Neuronal stem cell (in vitro differentiated cells): Measurements from ENCODE around the gene CYB561D2.

Source experiments
- DNase-seq: peaks from one replicate; pipeline ENCODE4 v3.0.0-alpha.2; 2013; ENCODE audit warnings: low spot score
- H2AFZ ChIP-seq: one replicate; pipeline ENCODE4 v1.6.1; 2013; ENCODE audit warnings: mild to moderate bottlenecking, low read length, inconsistent platforms
- H2AK5ac ChIP-seq: 2 replicates; pipeline ENCODE4 v1.6.1; 2013; ENCODE audit warnings: low read depth, mild to moderate bottlenecking, inconsistent platforms, low read length, moderate library complexity, mixed read lengths
- H2BK120ac ChIP-seq: 2 replicates; pipeline ENCODE4 v1.6.1; 2013; ENCODE audit warnings: low read depth, mild to moderate bottlenecking, inconsistent platforms, low read length, moderate library complexity, mixed read lengths
- H2BK12ac ChIP-seq: one replicate; pipeline ENCODE4 v1.6.1; 2013; ENCODE audit warnings: low read length, inconsistent platforms
- H2BK15ac ChIP-seq: 2 replicates; pipeline ENCODE4 v1.6.1; 2013; ENCODE audit warnings: mild to moderate bottlenecking, low read length, inconsistent platforms, mixed read lengths
- H2BK5ac ChIP-seq: one replicate; pipeline ENCODE4 v1.6.1; 2013; ENCODE audit warnings: inconsistent platforms, mild to moderate bottlenecking, low read length, moderate library complexity
- H3K14ac ChIP-seq: one replicate; pipeline ENCODE4 v1.6.1; 2013; ENCODE audit warnings: low read length, inconsistent platforms
- H3K18ac ChIP-seq: 2 replicates; pipeline ENCODE4 v1.6.1; 2013; ENCODE audit warnings: low read length, inconsistent platforms
- H3K23ac ChIP-seq: 2 replicates; pipeline ENCODE4 v1.6.1; 2013; ENCODE audit warnings: low read depth, mild to moderate bottlenecking, mixed read lengths, low read length, inconsistent platforms; ENCODE audit not compliant: poor library complexity
- H3K27ac ChIP-seq: replicated peaks from 3 replicates; pipeline ENCODE4 v1.5.1; 2013; ENCODE audit warnings: low read length, inconsistent platforms
- H3K27me3 ChIP-seq, 3 experiments: 2 replicates each; pipeline ENCODE4 v1.6.1; 2013; ENCODE audit warnings: low read length in 3 of 3, mild to moderate bottlenecking in 2 of 3, inconsistent platforms in 1 of 3, low read depth in 1 of 3, mixed read lengths in 1 of 3, moderate library complexity in 1 of 3; ENCODE audit not compliant: control insufficient read depth in 3 of 3, insufficient read depth in 3 of 3
- H3K36me3 ChIP-seq, 2 donors: replicated peaks in 1 of 2; 2 replicates each; pipeline ENCODE4 v1.6.1; 2013; ENCODE audit warnings: low read length in 2 of 2; ENCODE audit not compliant: control insufficient read depth in 2 of 2, insufficient read depth in 2 of 2
- H3K4ac ChIP-seq: 2 replicates; pipeline ENCODE4 v1.6.1; 2013; ENCODE audit warnings: inconsistent platforms, mild to moderate bottlenecking, low read length, moderate library complexity
- H3K4me1 ChIP-seq, 2 donors: 1 replicate in 1 of 2; 2 replicates in 1 of 2; pipeline ENCODE4 v1.6.1; 2013; ENCODE audit warnings: low read length in 2 of 2, low read depth in 1 of 2; ENCODE audit not compliant: control insufficient read depth in 2 of 2, insufficient read depth in 1 of 2
- H3K4me2 ChIP-seq: one replicate; pipeline ENCODE4 v1.6.1; 2013; ENCODE audit warnings: mild to moderate bottlenecking, low read length, inconsistent platforms; ENCODE audit not compliant: insufficient read depth, poor library complexity, severe bottlenecking
- H3K4me3 ChIP-seq, 2 donors: 2 replicates each; pipeline ENCODE4 v1.5.1; 2013; ENCODE audit warnings: low read length in 2 of 2, mild to moderate bottlenecking in 2 of 2, inconsistent platforms in 1 of 2, moderate library complexity in 1 of 2
- H3K79me1 ChIP-seq: one replicate; pipeline ENCODE4 v1.6.1; 2013; ENCODE audit warnings: low read depth, mild to moderate bottlenecking, inconsistent platforms, low read length, moderate library complexity
- H3K9ac ChIP-seq: one replicate; pipeline ENCODE4 v1.6.1; 2013; ENCODE audit warnings: mild to moderate bottlenecking, low read depth, low read length, inconsistent platforms; ENCODE audit not compliant: poor library complexity
- H3K9me3 ChIP-seq, 2 donors: replicated peaks in 1 of 2; 2 replicates each; pipeline versions ENCODE3 to v1.6.1; 2013; ENCODE audit warnings: low read length in 2 of 2, mild to moderate bottlenecking in 2 of 2, inconsistent platforms in 1 of 2, low read depth in 1 of 2, mixed read lengths in 1 of 2, moderate library complexity in 1 of 2; ENCODE audit not compliant: control insufficient read depth in 2 of 2, insufficient read depth in 1 of 2
- H4K8ac ChIP-seq: one replicate; pipeline ENCODE4 v1.6.1; 2013; ENCODE audit warnings: low read depth, mild to moderate bottlenecking, inconsistent platforms, low read length, moderate library complexity
- H4K91ac ChIP-seq: one replicate; pipeline ENCODE4 v1.6.1; 2013; ENCODE audit warnings: low read length, low read depth, mild to moderate bottlenecking, inconsistent platforms; ENCODE audit not compliant: poor library complexity
- WGBS, 2 donors: extraction: QIAGEN DNeasy Blood & Tissue Kit; methylation state at CpG; one replicate each; pipeline ENCODE4 v1.1.7; 2013; ENCODE audit warnings: missing lambda C conversion rate in 2 of 2, mixed read lengths in 1 of 2; ENCODE audit not compliant: insufficient read length in 2 of 2, insufficient replicate concordance in 1 of 2; ENCODE audit errors: extremely low coverage in 2 of 2; 5-methylcytosine and 5-hydroxymethylcytosine counted together

CYB561D2 gene

GRCh38 chr3:50339485-50340146 lies 11.0 kb upstream of the CYB561D2 start:
- peaks cover 2 to 6% of the 10 kb centered on the region in 2 donors for H3K9me3 ChIP-seq
- H2BK15ac ChIP-seq: no peak overlapping the region
- peaks cover 16 to 56% (median 50%) of the 10 kb centered on the region in 3 experiments for H3K27me3 ChIP-seq

DNA sequence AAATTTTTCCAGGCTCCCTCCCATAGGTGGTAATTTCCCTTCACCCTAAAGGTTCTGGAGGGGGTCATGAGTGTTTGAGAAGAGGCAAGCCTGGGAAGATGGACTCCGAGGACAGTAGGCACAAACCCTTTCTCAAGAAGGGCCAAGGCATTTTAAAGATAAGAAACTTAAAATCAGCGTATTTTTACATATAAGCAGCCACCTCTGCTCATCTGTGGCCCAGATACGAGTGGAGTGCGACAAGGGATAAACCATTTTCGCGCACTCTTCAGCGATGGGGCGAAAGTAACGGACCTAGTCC lies 10.6 kb upstream of the CYB561D2 start:
- peaks cover 14 to 15% of the 10 kb centered on the region in 2 donors for H3K4me1 ChIP-seq
- peak overlapping the region; percentile 58 for H3K4me2 ChIP-seq
- no peak overlapping the region for H3K27ac ChIP-seq
- H2BK15ac ChIP-seq: no peak overlapping the region
- H3K9me3 ChIP-seq: peaks cover 2 to 6% of the 10 kb centered on the region in 2 donors
- no peak overlapping the region for H4K8ac ChIP-seq
- peak overlapping the region; percentile 83 for H3K23ac ChIP-seq
- H2BK12ac ChIP-seq: no peak overlapping the region
- H2BK5ac ChIP-seq: no peak overlapping the region
- H3K9ac ChIP-seq: peak overlapping the region; percentile 82
- H3K79me1 ChIP-seq: peaks cover 6% of the 10 kb centered on the region
- peaks cover 16 to 61% (median 54%) of the 10 kb centered on the region in 3 experiments for H3K27me3 ChIP-seq
- no peak overlapping the region for H3K4ac ChIP-seq
- H4K91ac ChIP-seq: no peak overlapping the region
- no peak overlapping the region for H3K4me3 ChIP-seq
- peak overlapping the region; percentile 47 for H3K14ac ChIP-seq
- peaks cover 0 to 9% of the 10 kb centered on the region in 2 donors for H3K36me3 ChIP-seq
- DNase-seq: no peak
- H3K18ac ChIP-seq: peak overlapping the region; percentile 93
- no CpG with 5 or more reads among the region's 9 CpGs for WGBS, 2 donors
- H2AFZ ChIP-seq: peak overlapping the region; percentile 69
- H2BK120ac ChIP-seq: no peak overlapping the region
- peak overlapping the region; percentile 65 for H2AK5ac ChIP-seq

More at GRCh38 chr3:50339485-50340146, 11.0 kb upstream of the CYB561D2 start:
- no CpG with 5 or more reads among the region's 14 CpGs for WGBS, 2 donors
- no peak overlapping the region for H3K4me3 ChIP-seq
- H2BK120ac ChIP-seq: no peak overlapping the region
- H3K4me2 ChIP-seq: no peak overlapping the region
- H3K4ac ChIP-seq: no peak overlapping the region
- no peak overlapping the region for H3K14ac ChIP-seq
- H3K23ac ChIP-seq: no peak overlapping the region
- DNase-seq: no peak
- no peak overlapping the region for H3K9ac ChIP-seq
- no peak overlapping the region for H2AK5ac ChIP-seq
- no peak overlapping the region for H2BK12ac ChIP-seq
- H3K36me3 ChIP-seq: peaks cover 0 to 11% of the 10 kb centered on the region in 2 donors
- no peak overlapping the region for H2AFZ ChIP-seq
- H3K18ac ChIP-seq: no peak overlapping the region
- peaks cover 13 to 14% of the 10 kb centered on the region in 2 donors for H3K4me1 ChIP-seq
- H3K79me1 ChIP-seq: peaks cover 6% of the 10 kb centered on the region
- H2BK5ac ChIP-seq: no peak overlapping the region
- H3K27ac ChIP-seq: no peak overlapping the region
- H4K8ac ChIP-seq: no peak overlapping the region
- H4K91ac ChIP-seq: no peak overlapping the region

GRCh38 chr3:50340448-50341329 lies 10.0 kb upstream of the CYB561D2 start, which contains the start of gene RASSF1:
Gene RASSF1 (minus strand): TSS chr3:50340836. CDS start chr3:50340805, 31 bp downstream.
- Histone ChIP-seq H3K36me3 (peaks cover 0 to 3% of the 10 kb centered on the region in 2 donors), H4K91ac (no peak within 1 kb of the TSS), H3K4me1 (peaks cover 13 to 17% of the 10 kb centered on the region in 2 donors), H3K14ac (peak within 1 kb of the TSS; percentile 47), H3K23ac (peak within 1 kb of the TSS; percentile 83), H4K8ac (no peak within 1 kb of the TSS), H2BK120ac (no peak within 1 kb of the TSS), H2BK5ac (peak within 1 kb of the TSS; percentile 27), H3K9ac (peak within 1 kb of the TSS; percentile 82), H3K4ac (no peak within 1 kb of the TSS), H3K79me1 (peaks cover 5% of the 10 kb centered on the region), H3K4me3 (peak within 1 kb of the TSS in 1 of 2 donors; percentile 71), H3K18ac (peak within 1 kb of the TSS; percentile 93), H2AK5ac (peak within 1 kb of the TSS; percentile 65), H3K4me2 (peak within 1 kb of the TSS; percentile 58), H2BK12ac (peak within 1 kb of the TSS; percentile 47), H3K9me3 (peaks cover 2 to 6% of the 10 kb centered on the region in 2 donors), H2AFZ (peak within 1 kb of the TSS; percentile 69), H3K27me3 (peaks cover 16 to 67% (median 56%) of the 10 kb centered on the region in 3 experiments), H3K27ac (no peak within 1 kb of the TSS), H2BK15ac (peak within 1 kb of the TSS; percentile 46)
- no peak for DNase-seq
- WGBS, 2 donors: no CpG with 5 or more reads among the region's 85 CpGs

GRCh38 chr3:50341537-50341936 lies 9.1 kb upstream of the CYB561D2 start:
- no peak overlapping the region for H4K91ac ChIP-seq
- H3K27me3 ChIP-seq: peaks cover 16 to 70% (median 56%) of the 10 kb centered on the region in 3 experiments

More at GRCh38 chr3:50341537-50341936, 9.1 kb upstream of the CYB561D2 start:
- Histone ChIP-seq H3K9me3 (peaks cover 2 to 6% of the 10 kb centered on the region in 2 donors), H3K9ac (no peak overlapping the region), H3K4me1 (peaks cover 5 to 12% of the 10 kb centered on the region in 2 donors), H3K79me1 (peaks cover 2% of the 10 kb centered on the region), H3K18ac (no peak overlapping the region), H3K4me3 (no peak overlapping the region), H2BK12ac (no peak overlapping the region), H3K27ac (no peak overlapping the region), H3K23ac (no peak overlapping the region), H2BK5ac (peak overlapping the region; percentile 27), H3K36me3 (no peaks in the 10 kb centered on the region), H2BK15ac (no peak overlapping the region), H2AK5ac (no peak overlapping the region), H2BK120ac (no peak overlapping the region), H3K4ac (no peak overlapping the region), H3K14ac (peak overlapping the region; percentile 15), H2AFZ (no peak overlapping the region), H4K8ac (no peak overlapping the region), H3K4me2 (no peak overlapping the region)
- no CpG with 5 or more reads among the region's 9 CpGs for WGBS, 2 donors
- no peak for DNase-seq
